ENCODE measurements around the gene SGMS1. TPM values are rescaled to one million over a fixed set of nuclear protein-coding genes. Genes with fewer than 3 reads are reported as not detected.

Gene SGMS1
- total and polyA plus RNA-seq, 2 experiments from 2014 or later: 15.0 to 34.7 TPM

- no peaks in the 10 kb centered on the region for H3K4me1 ChIP-seq (ENCODE audit: insufficient read depth)
- H3K4me3 ChIP-seq: no peak overlapping the region
- H2AFZ ChIP-seq: no peak overlapping the region
- H3K27me3 ChIP-seq (ENCODE audit: insufficient read depth): no peaks in the 10 kb centered on the region
- no peaks in the 10 kb centered on the region for H3F3A ChIP-seq (replicated peaks; ENCODE audit: low read depth)
- H3K9me2 ChIP-seq (ENCODE audit: insufficient read depth): no peaks in the 10 kb centered on the region
- H3K36me3 ChIP-seq (ENCODE audit: insufficient read depth): no peaks in the 10 kb centered on the region
- no peaks in the 10 kb centered on the region; the same call in 2 of the 3 replicates for H3K9me3 Mint-ChIP-seq
- no peak overlapping the region for H3K27ac ChIP-seq (ENCODE audit: low read depth)
- no peak overlapping the region for H3K4me3 Mint-ChIP-seq
- DNase-seq (ENCODE audit: low spot score): no peak
- TF ChIP-seq, protein P1, sequence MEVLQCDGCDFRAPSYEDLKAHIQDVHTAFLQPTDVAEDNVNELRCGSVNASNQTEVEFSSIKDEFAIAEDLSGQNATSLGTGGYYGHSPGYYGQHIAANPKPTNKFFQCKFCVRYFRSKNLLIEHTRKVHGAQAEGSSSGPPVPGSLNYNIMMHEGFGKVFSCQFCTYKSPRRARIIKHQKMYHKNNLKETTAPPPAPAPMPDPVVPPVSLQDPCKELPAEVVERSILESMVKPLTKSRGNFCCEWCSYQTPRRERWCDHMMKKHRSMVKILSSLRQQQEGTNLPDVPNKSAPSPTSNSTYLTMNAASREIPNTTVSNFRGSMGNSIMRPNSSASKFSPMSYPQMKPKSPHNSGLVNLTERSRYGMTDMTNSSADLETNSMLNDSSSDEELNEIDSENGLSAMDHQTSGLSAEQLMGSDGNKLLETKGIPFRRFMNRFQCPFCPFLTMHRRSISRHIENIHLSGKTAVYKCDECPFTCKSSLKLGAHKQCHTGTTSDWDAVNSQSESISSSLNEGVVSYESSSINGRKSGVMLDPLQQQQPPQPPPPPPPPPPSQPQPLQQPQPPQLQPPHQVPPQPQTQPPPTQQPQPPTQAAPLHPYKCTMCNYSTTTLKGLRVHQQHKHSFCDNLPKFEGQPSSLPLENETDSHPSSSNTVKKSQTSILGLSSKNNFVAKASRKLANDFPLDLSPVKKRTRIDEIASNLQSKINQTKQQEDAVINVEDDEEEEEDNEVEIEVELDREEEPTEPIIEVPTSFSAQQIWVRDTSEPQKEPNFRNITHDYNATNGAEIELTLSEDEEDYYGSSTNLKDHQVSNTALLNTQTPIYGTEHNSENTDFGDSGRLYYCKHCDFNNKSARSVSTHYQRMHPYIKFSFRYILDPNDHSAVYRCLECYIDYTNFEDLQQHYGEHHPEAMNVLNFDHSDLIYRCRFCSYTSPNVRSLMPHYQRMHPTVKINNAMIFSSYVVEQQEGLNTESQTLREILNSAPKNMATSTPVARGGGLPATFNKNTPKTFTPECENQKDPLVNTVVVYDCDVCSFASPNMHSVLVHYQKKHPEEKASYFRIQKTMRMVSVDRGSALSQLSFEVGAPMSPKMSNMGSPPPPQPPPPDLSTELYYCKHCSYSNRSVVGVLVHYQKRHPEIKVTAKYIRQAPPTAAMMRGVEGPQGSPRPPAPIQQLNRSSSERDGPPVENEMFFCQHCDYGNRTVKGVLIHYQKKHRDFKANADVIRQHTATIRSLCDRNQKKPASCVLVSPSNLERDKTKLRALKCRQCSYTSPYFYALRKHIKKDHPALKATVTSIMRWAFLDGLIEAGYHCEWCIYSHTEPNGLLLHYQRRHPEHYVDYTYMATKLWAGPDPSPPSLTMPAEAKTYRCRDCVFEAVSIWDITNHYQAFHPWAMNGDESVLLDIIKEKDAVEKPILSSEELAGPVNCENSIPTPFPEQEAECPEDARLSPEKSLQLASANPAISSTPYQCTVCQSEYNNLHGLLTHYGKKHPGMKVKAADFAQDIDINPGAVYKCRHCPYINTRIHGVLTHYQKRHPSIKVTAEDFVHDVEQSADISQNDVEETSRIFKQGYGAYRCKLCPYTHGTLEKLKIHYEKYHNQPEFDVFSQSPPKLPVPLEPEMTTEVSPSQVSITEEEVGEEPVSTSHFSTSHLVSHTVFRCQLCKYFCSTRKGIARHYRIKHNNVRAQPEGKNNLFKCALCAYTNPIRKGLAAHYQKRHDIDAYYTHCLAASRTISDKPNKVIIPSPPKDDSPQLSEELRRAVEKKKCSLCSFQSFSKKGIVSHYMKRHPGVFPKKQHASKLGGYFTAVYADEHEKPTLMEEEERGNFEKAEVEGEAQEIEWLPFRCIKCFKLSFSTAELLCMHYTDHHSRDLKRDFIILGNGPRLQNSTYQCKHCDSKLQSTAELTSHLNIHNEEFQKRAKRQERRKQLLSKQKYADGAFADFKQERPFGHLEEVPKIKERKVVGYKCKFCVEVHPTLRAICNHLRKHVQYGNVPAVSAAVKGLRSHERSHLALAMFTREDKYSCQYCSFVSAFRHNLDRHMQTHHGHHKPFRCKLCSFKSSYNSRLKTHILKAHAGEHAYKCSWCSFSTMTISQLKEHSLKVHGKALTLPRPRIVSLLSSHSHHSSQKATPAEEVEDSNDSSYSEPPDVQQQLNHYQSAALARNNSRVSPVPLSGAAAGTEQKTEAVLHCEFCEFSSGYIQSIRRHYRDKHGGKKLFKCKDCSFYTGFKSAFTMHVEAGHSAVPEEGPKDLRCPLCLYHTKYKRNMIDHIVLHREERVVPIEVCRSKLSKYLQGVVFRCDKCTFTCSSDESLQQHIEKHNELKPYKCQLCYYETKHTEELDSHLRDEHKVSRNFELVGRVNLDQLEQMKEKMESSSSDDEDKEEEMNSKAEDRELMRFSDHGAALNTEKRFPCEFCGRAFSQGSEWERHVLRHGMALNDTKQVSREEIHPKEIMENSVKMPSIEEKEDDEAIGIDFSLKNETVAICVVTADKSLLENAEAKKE (CRISPR knock-in tag; IDR thresholded peaks at IDR 0.05): no peak
- TF ChIP-seq NANOG (IDR thresholded peaks at IDR 0.05; ENCODE audit: borderline replicate concordance) (no peak), ETS1 (IDR thresholded peaks at IDR 0.05) (no peak)
- no peak overlapping the region for H3K4me2 ChIP-seq
- peaks cover 3% of the 10 kb centered on the region for H3K27me3 Mint-ChIP-seq (ENCODE audit: insufficient read depth, low read depth, poor library complexity)
- H3K36me3 Mint-ChIP-seq (ENCODE audit: low read depth): no peaks in the 10 kb centered on the region
- H3K27ac Mint-ChIP-seq: no peak overlapping the region
- H3K79me2 ChIP-seq (replicated peaks; ENCODE audit: insufficient read depth): no peaks in the 10 kb centered on the region
- no peak for ATAC-seq
- no peaks in the 10 kb centered on the region for H3K4me1 Mint-ChIP-seq
- no peaks in the 10 kb centered on the region for H4K20me1 ChIP-seq (replicated peaks; ENCODE audit: insufficient read depth)
Measured at GRCh38 chr10:50645236-50645635, 21.5 kb upstream of the SGMS1 start.

GRCh38 chr10:50641626-50642025, 17.9 kb upstream of the SGMS1 start:
- DNase-seq (ENCODE audit: low spot score) (no peak), ATAC-seq (no peak)
- Histone ChIP-seq H3K36me3 (ENCODE audit: insufficient read depth) (no peaks in the 10 kb centered on the region), H3K27me3 (ENCODE audit: insufficient read depth) (no peaks in the 10 kb centered on the region), H2AFZ (no peak overlapping the region), H3K4me3 (no peak overlapping the region), H3K9me2 (ENCODE audit: insufficient read depth) (no peaks in the 10 kb centered on the region), H3K4me1 (ENCODE audit: insufficient read depth) (no peaks in the 10 kb centered on the region), H3K27ac (ENCODE audit: low read depth) (no peak overlapping the region), H4K20me1 (replicated peaks; ENCODE audit: insufficient read depth) (no peaks in the 10 kb centered on the region), H3K4me2 (no peak overlapping the region), H3K79me2 (replicated peaks; ENCODE audit: insufficient read depth) (no peaks in the 10 kb centered on the region), H3F3A (replicated peaks; ENCODE audit: low read depth) (no peaks in the 10 kb centered on the region)
- Mint-ChIP-seq H3K4me3 (no peak overlapping the region), H3K4me1 (peaks cover 9% of the 10 kb centered on the region; the same call in 2 of the 3 replicates), H3K27me3 (ENCODE audit: insufficient read depth, low read depth, poor library complexity) (peaks cover 4% of the 10 kb centered on the region), H3K9me3 (no peaks in the 10 kb centered on the region), H3K27ac (no peak overlapping the region), H3K36me3 (ENCODE audit: low read depth) (no peaks in the 10 kb centered on the region)
- TF ChIP-seq NANOG (IDR thresholded peaks at IDR 0.05; ENCODE audit: borderline replicate concordance) (no peak), ZNF114 (CRISPR knock-in tag; IDR thresholded peaks at IDR 0.05) (no peak)
- TF ChIP-seq, protein P1 (CRISPR knock-in tag; IDR thresholded peaks at IDR 0.05): no peak
